NCI-H146 (cell line): Measurements from ENCODE around the gene STAMBPL1.
A peak's percentile ranks its signal among the peaks of the same experiment; 100 is the strongest.

ENCODE experiments used
- DNase-seq: peaks from one replicate; lab custom pipeline; 2025; lab: John Stamatoyannopoulos, UW

Gene STAMBPL1

DNA sequence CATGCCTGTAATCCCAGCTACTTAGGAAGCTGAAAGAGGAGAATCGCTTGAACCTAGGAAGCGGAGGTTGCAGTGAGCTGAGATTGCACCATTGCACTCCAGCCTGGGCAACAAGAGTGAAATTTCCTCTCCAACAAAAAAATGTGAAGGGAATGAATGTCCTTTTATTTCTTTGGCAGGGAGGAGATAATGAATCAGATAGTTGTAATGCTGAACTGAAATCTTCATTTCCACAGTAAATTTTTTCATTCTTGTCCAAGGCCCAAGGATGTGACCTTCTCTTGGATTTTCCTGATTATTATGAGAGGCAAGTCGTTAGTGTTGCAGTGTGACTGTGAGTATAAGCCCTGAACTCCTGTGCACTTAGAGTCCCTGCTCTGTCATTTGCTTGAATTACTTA lies 13.6 kb downstream of the STAMBPL1 start:
- DNase-seq, result no peak

DNA sequence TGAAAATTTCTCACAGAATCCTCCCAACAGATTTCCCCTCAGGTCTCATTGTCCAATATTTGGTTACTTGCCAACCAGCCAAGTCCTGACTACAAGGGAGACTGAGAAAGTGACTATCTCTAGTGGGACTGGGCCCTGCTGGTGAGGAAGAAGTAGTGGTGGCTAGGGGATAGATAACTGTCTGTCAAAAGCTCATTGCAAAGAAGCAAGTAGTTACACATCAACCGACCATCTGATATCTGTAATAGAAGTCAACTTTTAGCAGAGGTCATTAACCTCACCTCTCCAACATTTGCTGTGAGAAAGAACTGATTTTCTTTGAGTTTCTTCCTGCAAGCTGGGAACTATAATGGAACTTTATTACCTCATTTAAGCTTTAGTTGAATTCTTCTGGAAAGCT lies 15.2 kb downstream of the STAMBPL1 start:
- no peak for DNase-seq

DNA sequence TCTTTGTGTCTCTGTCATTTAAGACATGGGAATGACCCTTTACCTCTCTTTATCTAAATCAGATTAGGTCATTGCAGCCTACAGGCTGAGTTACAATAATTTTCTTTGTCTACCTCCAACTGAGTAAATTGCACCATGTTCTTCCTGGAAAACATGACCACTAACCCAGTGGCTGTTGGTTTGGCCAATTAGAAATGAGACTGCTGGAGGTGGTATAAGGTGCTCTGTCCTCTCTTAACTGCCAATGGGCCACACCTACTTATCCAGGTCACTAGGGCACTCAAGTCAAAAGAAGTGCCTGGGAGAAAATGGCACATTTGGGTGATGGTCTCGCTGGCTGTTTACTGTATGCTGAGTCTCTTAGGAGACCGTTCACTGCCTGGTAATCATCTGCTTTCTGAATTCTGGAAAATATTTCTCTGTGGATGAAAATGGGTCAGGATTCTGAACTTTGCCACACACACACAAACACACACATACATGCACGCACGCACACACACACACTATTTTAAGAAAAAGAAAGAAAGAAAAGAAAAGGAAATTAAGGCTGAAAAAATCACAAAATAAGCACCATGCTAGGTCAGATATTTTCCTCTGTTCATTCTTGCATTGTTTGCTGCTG lies 16.4 kb downstream of the STAMBPL1 start:
- DNase-seq, result peak; percentile 69

DNA sequence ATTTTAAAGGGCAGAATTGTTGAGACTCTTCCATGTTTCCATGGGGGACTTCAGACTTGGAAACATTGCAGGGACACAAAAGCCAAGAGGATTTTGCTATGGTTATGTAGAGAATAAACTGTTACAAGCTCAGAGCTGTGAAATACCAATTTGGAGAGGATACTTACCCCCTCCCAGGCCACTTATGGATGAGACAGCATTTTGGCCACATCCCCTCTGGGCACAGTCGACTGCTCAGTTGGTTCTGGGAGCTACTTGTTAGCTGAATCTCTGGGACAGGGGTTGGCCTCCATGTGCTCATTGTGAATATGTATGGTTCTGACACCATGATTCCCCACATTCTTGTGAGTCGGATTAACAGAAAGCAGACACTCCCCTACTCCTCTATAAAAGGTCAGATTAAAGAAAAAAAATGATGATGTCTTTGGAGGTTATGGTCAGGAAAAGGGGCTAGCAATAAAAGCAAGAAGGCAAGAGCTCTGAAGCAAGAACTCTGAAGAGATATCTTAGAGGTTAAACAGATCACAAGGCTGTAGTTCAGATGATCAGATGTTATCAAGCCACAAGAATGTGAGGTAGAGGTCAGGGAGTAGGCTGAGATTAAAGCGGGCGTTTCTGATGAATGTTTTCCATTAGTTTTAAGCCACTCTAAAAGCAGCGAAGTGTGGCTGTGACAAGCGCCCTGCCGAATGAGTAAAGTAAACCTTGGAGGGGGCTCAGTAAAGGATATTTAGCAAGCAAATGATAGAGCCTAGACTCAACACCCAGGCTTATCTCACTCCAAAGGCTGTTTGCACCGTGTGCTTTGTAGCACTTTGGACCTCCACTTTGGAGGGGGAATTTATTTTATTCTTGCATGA lies 17.2 kb downstream of the STAMBPL1 start:
- DNase-seq, result no peak

DNA sequence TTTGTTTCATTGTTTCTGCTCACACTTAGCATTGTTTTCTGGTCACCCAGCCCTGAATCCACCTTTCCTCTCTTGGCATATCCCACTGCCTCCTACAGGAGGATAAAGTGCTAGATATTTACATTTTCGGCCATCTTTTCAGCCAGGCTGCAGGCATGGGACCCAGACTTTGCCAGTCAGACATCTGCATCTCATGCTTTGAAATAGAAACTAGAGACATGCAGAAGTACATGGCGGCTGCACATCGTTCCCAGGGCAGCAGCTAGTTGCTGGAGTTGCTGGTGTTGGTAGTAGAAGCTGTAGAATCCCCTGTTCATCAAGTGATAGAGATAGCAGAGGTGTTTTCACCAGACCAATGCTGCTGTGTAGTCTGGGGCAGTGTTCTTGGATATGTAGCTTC lies 18.7 kb downstream of the STAMBPL1 start:
- DNase-seq, result no peak

DNA sequence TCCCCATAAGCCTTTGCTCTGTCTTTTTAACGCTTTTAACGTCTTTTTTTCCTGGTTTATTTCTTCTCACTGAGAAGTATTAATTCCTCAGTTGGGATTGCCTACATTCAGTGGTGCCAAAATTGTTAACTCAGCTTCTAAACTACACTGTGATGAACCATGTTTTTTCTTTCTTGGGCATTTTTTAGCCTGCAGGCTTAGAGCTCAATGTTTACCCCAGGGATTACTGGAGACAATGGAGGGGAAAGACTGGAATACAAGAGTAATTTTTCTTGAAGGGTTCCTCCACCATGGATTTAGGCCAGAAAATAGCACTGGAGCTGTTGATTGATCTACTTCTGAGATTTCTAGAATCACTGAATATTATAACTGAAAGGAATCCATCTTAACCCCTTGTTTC lies 19.8 kb downstream of the STAMBPL1 start:
- no peak for DNase-seq

DNA sequence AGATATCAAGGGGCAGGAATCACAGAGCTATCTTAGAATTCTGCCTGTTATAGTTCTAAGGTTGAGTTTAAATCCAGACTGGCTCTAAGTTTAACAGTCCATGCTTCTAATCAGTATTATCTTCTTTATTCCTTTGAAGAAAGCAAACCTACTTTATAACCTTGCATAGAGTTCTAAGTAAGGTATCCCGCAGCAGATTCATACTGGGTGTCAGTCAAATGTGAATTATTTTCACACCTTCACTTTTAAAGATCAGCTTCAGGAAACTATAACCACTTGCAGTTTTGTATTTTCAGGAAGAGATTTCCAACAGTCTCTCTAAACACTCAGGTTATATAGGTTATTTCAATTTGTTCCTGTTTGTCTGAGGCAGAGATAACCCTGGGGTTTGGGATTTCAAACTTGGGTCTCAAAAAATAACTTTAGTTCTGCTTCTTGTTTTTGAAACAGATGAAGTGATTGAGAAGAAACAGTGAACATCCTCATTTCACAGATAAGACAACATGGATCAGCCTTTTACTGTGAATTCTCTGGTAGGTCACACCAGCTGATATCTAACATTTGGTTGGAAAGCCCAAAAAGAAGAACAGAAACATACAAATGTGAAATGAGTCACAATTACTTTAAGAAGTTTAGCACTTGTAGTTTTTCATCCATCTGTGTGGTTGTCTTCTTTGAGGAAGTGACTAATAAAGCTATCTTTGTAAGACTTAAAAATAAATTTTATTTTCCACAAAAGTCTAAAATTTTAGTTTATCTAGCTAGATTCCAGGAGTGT lies 21.4 kb downstream of the STAMBPL1 start:
- DNase-seq, result no peak

DNA sequence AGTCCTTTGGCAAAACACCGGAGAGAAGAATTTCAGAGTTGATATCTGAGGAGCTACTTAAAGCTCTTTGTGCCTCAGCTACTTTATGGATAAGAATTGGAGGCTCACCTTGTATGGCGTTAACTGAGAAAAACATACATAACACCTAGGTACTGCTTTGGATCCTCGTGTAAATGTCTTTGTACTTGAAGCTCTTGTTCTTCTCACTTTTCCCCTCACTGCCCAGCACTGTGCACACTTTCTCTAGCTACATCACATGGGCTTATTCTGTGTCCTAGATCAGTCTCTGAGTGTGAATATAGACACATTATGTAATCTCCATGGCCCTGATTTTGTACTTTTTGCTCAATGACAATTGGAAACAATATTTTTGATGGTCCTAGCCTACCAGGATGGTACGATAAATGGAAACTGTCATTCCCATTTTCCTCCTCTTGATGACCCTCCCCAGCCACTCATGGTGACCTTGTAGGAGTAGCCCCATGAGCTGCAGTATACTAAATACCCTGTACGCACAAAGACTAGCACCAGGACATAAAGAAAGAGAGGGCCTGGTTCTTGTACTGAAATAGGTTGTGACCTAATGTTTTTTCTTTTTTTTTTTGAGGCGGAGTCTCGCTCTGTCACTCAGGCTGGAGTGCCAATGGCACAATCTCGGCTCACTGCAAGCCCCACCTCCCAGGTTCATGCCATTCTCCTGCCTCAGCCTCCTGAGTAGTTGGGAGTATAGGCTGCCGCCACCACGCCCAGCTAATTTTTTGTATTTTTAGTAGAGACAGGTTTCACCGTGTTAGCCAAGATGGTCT lies 22.1 kb downstream of the STAMBPL1 start:
- no peak for DNase-seq

DNA sequence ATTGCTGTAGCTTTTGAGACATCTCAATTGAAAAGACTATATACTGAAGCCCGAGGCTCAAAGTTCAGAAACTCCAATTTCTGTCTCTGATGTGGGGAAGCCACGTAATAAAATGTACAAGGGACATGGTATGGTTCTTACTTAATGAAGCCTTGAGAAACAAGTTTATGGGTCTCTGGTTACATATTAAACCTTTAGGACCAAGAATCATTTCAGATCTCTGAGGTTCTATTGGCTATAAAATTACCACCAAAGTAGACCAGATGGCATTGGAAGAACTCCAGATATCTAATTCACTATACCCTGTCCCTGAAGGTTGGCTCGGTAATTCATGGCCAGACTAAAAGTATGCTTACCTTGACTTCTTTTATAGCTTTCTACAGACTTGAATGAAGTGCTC lies 23.7 kb downstream of the STAMBPL1 start:
- DNase-seq, result no peak

DNA sequence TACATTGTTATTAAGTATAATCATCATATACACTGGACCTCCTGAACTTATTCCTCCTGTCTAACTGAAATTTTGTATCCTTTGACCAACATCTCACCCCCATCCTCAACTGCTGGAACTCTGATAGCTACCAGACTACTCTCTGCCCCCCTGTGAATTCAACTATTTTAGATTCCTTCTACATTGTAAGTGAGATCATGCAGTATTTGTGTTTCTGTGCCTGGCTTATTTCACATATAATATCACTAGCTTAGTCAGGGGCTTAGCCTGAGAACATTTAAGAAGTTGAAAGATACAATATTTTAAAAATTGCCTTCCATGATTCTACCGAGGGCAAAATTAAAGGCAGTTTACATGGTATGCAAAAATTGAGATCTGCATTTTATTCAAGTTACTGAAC lies 26.9 kb downstream of the STAMBPL1 start:
- no peak for DNase-seq

DNA sequence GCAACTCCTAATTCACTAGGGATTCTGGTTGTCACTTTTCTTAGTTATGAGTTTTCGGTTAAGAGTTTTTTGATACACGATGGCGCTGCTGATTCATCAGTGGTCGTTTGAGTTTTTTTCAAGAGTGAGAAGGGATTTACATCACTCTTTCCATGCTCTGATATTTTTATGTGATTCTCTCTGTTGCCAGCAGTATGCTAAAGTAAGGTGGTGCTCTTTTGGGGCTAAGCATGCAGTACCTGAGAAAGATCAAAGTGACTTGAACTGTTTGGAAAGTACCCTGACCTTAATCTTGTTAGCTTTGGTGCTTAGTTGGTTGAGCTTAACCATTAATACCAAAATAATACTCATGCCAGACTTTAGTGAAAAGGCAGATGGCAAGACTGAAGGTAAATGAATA lies 28.1 kb downstream of the STAMBPL1 start:
- no peak for DNase-seq

DNA sequence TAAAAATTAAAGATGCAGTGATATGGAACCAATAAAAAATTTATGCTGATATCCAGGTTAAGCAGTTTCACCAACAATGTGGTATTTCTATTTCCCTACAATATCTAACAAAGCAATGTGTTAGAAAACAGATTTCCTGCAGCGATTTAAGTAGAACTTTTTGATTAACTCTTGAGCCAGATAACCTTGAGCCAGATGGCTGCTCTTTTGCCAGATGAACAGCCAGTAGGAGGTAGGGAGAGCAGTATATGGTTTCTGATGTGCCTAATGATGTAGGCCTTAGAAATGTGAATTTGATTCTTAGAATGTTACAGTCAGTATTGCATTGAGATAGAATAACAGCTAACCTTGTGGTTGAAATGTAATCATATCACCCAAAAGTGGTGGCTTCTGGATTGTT lies 31.1 kb downstream of the STAMBPL1 start:
- DNase-seq, result no peak

DNA sequence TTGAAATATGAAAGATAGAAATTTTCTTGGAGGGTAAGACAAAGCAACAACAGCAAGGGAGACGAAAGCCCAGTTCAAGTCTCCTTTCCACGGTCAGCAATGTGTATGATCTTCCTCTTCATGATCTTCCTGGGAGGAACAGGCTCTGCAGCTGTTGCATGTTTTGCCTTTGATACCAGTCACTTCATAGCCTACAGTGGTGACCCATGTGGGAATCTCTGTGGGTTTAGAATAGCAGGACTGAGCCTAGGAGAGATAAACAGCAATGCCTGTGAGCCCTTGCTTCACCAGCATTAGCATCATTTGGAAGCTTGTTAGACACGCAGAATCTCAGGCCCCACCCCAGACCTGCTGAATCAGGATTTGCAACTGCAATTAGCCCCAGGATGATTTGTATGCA lies 31.8 kb downstream of the STAMBPL1 start:
- no peak for DNase-seq

DNA sequence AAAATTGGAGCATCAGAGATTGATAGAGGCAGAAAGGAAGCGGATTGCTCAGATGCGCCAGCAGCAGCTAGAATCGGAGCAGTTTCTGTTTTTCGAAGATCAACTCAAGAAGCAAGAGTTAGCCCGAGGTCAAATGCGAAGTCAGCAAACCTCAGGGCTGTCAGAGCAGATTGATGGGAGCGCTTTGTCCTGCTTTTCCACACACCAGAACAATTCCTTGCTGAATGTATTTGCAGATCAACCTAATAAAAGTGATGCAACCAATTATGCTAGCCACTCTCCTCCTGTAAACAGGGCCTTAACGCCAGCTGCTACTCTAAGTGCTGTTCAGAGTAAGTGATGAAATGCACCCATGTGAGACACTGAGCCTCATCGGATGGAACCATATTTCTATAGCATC lies 33.1 kb downstream of the STAMBPL1 start:
- DNase-seq, result peak; percentile 51

DNA sequence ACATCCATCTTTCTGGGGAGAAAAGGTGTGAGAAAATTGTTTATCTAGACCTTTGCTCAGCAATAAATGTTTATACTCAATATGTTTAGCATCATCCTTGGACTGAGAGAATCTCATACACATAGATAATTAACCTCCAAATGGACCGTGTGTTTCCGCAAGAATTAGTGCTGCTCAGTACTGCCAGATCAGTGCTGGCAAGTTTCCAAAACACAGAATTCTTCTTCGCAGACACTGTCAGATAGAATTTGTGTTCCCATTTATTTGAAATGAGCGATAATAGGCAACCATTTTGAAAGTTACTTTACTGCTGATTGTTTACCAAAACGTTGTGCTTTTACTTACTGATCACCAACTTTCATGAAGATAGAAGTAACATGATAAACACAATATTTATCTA lies 33.7 kb downstream of the STAMBPL1 start:
- DNase-seq, result peak; percentile 16

DNA sequence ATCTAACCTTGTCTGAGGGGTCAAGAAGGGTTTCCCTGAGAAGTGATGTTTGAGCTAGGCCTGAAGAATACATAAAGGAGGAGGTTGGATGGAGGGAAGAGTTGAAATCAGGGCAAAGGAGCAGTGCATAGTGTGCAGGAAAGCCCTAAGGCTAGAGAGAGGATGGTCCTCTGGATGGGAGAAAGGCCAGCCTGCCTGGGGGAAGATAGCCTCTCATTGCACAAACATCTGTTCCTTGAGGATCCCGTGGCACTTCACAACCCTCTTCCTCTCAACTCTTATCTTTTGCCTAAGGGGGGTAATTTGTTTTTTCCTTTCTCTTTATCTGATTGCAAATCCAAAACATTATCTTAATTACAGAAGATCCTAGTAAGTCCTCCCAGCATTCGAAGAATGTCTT lies 35.7 kb downstream of the STAMBPL1 start:
- no peak for DNase-seq

DNA sequence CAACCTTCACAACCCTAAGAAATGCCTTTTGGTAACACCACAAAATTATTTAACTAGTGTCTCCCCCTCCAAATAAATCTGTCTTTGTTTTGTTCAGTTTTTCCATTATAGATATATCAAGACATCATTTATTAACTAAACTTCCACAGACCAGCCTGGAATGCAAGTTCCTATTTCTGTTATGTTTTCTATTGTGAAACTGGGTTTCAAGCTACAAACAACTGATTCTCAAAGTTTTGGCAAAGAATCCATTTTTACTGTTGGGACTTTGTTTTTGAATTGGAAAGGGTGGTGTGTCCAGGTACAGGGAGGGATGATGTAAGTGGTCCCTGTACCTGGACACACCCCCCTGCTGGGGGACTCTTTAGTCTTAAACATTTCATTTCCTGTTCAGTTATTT lies 36.2 kb downstream of the STAMBPL1 start:
- DNase-seq, result no peak

DNA sequence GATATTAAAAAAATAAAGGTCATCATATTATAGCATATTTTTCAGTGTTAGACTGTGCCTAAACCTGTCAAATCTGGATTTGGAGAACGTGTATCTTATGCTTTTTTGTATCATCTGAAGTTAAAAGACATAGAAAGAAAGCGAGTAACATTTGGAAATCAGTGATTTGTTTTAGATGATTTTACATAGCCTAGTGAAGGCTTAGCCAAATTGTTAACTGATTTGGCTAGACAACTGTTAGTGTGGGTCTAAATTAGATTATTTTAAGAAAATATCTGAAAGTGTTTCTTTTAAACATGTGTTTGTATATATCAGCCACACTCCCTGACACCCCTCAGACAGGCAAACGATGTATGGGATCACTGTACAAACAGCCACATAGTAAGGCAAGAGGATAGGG lies 36.9 kb downstream of the STAMBPL1 start:
- no peak for DNase-seq

DNA sequence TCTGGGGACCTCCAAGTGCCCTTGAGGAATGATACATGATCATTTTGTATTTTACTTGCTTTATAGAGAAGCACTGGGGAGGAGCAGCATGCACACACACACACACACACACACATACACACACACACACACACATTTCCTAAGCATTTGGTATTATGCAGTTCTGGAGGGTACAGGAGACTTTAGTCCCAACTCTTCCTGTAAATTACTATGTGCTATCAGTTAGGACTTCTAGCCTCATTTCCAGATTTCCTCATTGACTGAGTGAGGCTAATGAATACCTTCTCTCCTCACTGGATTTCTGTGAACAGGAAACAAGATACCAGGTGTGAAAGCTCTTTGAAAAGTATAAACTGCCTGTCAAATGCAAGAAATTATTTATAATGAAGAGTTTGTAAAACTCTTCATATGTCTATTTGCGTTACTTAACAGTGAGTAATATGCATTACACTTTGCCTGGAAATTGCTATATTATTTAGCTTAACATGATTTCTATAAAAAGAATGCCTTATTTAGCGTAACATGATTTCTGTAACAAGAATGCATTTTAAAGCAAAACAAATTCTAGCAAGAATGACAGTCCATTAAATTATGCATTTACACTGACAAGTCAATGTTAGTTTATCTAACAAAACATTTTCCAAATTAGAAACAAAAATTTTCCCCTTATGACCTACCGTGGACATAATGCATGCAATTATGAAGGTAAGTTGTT lies 38.3 kb downstream of the STAMBPL1 start:
- DNase-seq, result no peak

DNA sequence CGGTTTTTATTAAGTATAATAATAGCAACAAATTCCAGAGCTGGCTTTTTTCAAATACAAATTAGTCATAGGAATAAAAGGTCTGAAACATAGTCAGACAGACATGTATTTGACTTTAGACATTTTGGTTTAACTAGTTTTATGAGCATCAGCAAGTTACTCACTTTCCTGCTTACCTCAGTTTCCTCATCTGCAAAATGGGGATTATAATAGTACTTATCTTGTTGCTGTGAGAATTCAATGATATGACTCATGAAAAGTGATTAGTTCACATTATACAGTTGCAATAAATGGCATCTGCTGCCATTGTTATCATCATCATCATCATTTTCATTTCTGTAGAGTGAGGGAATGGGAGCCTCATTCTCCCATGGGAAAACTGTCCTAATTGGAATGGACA lies 39.0 kb downstream of the STAMBPL1 start:
- no peak for DNase-seq

DNA sequence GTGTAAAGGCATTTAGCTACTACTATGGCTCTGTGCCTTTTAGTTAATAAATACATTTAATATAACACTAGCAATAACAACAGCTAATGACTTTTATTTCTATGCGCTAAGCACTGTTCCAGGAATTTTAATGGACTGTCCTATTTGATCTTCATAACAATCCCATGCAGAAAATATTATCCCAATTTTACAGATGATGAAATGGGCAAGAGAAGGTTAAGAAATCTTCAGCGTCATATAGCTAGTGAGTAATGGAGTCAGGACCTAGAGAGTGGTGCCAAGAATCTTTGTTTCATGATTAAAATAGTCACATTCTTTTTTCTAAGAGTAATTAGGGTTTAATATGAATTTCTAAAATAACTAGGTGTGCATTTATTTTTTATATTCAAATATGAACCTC lies 40.2 kb downstream of the STAMBPL1 start:
- no peak for DNase-seq
